ENCODE results near the gene RPRD1A.
A peak's percentile ranks its signal among the peaks of the same experiment; 100 is the strongest.
"Not testable (repeated sequence)": the region's sequence is repeated elsewhere in the genome, so short reads cannot be mapped to it uniquely, and the experiment has no call there.

The RPRD1A gene

GRCh38 chr18:35968278-35968880 lies 99.0 kb downstream of the RPRD1A start:
- DNase-seq (ENCODE audit: low read depth): no peak

GRCh38 chr18:35967866-35968265 lies 99.5 kb downstream of the RPRD1A start:
- DNase-seq (ENCODE audit: low read depth): not testable (repeated sequence)

- no peak for DNase-seq (ENCODE audit: low read depth)
These were observed 103.0 kb downstream of the RPRD1A start for GRCh38 chr18:35964319-35964718.

- DNase-seq (ENCODE audit: low read depth): no peak
These were observed 105.0 kb downstream of the RPRD1A start for GRCh38 chr18:35962320-35962719.

GRCh38 chr18:35956226-35956625 lies 111.1 kb downstream of the RPRD1A start:
- no peak for DNase-seq (ENCODE audit: low read depth)

- DNase-seq (ENCODE audit: low read depth): no peak
These were observed 113.7 kb downstream of the RPRD1A start for GRCh38 chr18:35953688-35954087.

- DNase-seq (ENCODE audit: low read depth): no peak
These were observed 116.8 kb downstream of the RPRD1A start for GRCh38 chr18:35950628-35950982.

GRCh38 chr18:35949903-35950627 lies 117.3 kb downstream of the RPRD1A start:
- peak; percentile 9 for DNase-seq (ENCODE audit: low read depth)

- DNase-seq (ENCODE audit: low read depth): no peak
These were observed 118.3 kb downstream of the RPRD1A start for GRCh38 chr18:35949090-35949489.

GRCh38 chr18:35948080-35948479 lies 119.3 kb downstream of the RPRD1A start:
- no peak for DNase-seq (ENCODE audit: low read depth)

GRCh38 chr18:35942661-35943060 lies 124.7 kb downstream of the RPRD1A start:
- DNase-seq (ENCODE audit: low read depth): no peak

- no peak for DNase-seq (ENCODE audit: low read depth)
These were observed 125.2 kb downstream of the RPRD1A start for GRCh38 chr18:35942133-35942532.

GRCh38 chr18:35941299-35941698 lies 126.1 kb downstream of the RPRD1A start:
- DNase-seq (ENCODE audit: low read depth): no peak
